Fibroblast of peridontal ligament (primary cell): ENCODE results near the gene RASSF8.

Experiments used
- DNase-seq: peaks from one replicate; pipeline ENCODE4 v3.0.0-alpha.2; 2010; ENCODE audit errors: extremely low read depth

Gene RASSF8

DNA sequence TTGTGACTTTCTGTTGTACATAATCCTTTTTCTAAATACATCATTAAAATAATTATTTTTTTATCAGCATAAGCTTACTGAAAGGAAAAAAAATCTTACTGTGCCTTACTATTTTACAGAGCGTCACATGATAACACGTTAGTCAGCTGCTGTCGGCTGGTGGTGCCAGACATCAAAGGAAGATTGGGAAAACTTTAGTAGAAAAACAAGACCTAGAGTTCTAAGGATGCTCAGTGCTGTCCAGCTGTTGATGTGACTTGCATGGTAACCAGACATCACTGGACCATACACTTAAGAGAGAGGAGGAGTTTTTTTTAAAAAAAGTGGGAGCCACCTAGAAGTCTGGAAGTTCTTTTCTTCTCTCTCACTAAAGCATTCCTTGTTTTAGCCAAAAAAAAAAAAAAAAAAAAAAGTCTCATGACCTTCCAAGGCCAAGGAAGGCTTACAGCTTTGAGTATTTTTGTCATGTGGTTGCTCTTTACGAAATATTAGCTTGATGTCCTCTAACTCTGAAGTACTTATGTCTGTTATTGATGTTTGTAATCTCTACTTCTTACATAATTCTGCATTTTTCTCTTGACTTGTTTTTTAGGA lies 4.5 kb downstream of the RASSF8 start:
- peak; percentile 40 for DNase-seq

- DNase-seq, result no peak
Measured at GRCh38 chr12:25965682-25966081, 7.2 kb downstream of the RASSF8 start.

GRCh38 chr12:25970082-25970481 lies 11.6 kb downstream of the RASSF8 start:
- DNase-seq, result no peak

- DNase-seq, result peak; percentile 34
Measured at GRCh38 chr12:25970916-25971653, 12.6 kb downstream of the RASSF8 start.

DNA sequence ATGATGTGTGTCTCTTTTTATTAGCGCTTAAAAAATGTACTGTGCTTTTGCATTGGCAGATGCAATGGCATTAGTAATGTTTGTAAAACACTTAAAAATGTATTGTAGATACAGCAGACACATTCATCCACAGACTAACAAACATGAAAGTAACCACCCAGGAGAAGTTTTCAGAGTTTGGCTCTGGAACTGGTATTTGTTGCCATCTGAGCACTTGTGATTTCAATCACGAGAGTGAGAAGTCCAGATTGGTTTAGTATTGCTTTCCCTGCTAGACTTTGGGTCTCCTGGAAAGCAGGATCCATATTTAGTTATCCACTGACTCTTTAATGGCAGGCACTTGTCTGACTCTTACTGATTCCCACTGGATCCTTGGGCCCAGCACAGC lies 13.2 kb downstream of the RASSF8 start:
- peak; percentile 50 for DNase-seq

DNA sequence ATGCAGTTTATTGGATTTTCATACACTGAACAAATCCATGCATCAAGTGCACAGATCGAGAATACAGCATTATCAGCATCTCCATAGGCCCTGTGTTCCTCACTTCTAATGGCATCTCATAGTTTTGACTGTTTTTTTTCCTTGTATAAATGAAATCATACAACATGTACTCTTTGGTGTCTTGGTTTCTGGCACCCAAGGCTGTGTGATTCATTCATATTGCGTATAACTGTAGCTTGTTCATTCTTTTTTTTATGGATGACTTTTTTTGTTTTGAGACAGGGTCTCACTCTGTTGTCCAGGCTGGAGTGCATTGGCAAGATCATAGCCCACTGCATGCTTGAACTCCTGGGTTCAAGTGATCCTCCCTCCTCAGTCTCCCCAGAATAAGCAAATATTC lies 14.3 kb downstream of the RASSF8 start:
- peak; percentile 83 for DNase-seq

GRCh38 chr12:25975179-25975578 lies 16.7 kb downstream of the RASSF8 start:
- DNase-seq, result no peak

DNA sequence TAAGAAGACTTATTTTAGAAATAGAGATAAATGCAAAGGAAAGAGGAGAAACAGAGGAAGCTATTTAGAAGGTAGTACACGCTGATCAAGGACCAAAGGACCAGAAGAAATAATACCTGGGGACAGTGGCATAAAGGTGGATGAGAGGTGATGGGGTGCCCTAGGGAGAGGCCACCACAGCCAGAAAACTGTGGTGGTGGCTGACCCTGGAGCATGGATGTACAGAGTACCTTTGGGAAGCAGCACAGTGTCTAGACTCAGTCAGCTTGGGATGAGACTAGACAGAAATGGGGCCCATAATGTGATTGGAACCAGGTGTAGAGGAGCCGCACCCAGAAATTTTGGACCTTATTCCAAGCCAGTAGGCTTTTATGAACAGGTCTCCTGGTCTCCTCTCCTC lies 17.2 kb downstream of the RASSF8 start:
- DNase-seq, result no peak

DNA sequence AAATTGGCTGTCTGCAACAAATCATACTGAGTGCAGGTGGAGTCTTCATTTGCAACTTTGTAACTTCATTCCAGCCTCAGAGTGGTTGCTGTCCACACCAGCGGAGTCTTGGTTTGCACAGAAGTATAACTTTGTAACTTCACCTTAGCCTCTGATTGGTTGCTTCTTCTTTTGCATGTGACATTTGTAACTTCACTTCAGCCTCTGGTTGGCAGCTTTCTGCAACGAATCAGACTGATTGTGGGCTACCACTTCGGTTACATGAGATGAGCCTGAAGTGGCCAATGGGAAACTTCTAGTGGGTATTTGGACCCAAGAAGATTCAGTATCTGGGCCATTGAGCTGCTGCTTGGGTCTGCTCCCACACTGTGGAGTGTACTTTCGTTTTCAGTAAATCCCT lies 17.8 kb downstream of the RASSF8 start:
- peak; percentile 43 for DNase-seq

DNA sequence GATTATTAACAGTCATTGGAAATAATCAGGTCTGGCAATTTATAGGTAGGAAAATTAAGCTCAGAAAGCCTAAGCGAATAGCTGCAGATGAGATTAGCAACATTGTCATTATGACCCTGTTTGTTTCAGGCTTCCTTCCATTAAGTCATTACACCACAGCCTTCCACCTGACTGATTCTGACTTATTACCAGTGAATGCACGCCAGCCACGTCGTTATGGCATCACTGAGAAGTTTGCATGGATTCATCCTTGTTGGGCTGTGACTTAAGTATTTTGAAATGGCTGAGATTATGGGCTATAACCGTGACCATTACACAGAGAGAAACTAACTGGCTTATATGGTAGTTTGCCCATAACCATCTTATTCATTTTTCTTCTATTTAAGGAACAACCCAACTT lies 18.6 kb downstream of the RASSF8 start:
- peak; percentile 71 for DNase-seq

- no peak for DNase-seq
Measured at GRCh38 chr12:25979059-25979458, 20.6 kb downstream of the RASSF8 start.

DNA sequence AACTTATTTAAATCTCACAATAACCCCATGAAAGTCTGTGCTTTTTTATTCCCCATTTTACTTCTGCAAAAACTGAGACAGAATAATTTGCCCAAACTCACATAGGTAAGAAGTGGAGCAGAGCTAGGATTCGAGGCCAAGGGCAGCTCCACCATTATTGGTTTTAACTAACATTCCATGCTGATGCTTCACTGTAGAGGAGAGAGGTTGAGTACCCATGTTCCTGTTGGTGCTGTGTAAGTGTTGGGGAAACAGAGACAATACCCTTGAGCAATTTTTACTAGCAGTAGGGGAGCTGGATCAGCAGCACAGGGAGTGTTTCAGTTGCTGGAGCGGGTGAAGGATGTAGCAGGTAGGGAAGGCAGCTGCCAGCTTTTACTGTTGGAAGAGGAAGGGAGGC lies 21.1 kb downstream of the RASSF8 start:
- DNase-seq, result no peak

GRCh38 chr12:25980035-25980434 lies 21.6 kb downstream of the RASSF8 start:
- no peak for DNase-seq

DNA sequence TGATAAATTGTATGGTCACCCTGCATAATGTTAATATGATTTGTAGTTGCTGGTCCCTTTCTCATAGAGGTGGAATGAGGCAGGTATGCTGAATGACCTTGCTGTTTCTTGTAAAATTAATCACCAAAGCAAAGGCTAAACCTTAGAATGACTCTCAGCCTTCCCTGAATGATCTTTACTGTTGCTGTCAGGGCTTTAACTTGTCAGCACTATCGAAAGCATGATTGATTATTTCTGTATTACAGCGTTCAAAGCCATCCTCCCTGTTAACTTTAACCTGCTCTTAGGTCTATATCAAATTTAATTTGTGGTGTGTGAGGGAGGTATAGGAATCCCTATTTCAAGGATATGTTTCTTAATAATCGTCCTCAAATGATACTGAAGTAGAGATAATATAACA lies 23.1 kb downstream of the RASSF8 start:
- no peak for DNase-seq

- DNase-seq, result no peak
Measured at GRCh38 chr12:25982416-25982815, 23.9 kb downstream of the RASSF8 start.

GRCh38 chr12:25983625-25984024 lies 25.1 kb downstream of the RASSF8 start:
- DNase-seq, result no peak

GRCh38 chr12:25984759-25985158 lies 26.3 kb downstream of the RASSF8 start:
- DNase-seq, result no peak

- DNase-seq, result no peak
Measured at GRCh38 chr12:25985316-25986175, 27.1 kb downstream of the RASSF8 start.

GRCh38 chr12:25986180-25986579 lies 27.7 kb downstream of the RASSF8 start:
- no peak for DNase-seq

GRCh38 chr12:25988505-25988904 lies 30.0 kb downstream of the RASSF8 start:
- no peak for DNase-seq

DNA sequence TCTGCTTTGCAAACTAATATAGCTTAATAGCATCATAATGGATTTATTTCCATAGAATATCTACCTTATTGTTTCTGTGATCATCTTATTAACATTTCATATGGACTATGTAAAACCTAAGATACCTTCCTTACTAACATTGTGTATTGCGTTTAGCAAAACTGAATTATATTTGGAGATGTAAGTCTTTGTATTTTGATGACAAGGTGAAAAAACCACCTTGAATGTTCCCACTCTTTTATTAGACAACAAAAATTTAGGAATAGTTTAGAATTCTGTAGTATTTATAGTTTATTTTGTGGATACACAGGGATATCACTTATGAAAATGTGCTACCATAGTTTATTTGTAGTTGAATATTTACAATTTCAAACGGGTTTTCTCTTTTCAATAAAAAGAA lies 32.0 kb downstream of the RASSF8 start:
- no peak for DNase-seq

DNA sequence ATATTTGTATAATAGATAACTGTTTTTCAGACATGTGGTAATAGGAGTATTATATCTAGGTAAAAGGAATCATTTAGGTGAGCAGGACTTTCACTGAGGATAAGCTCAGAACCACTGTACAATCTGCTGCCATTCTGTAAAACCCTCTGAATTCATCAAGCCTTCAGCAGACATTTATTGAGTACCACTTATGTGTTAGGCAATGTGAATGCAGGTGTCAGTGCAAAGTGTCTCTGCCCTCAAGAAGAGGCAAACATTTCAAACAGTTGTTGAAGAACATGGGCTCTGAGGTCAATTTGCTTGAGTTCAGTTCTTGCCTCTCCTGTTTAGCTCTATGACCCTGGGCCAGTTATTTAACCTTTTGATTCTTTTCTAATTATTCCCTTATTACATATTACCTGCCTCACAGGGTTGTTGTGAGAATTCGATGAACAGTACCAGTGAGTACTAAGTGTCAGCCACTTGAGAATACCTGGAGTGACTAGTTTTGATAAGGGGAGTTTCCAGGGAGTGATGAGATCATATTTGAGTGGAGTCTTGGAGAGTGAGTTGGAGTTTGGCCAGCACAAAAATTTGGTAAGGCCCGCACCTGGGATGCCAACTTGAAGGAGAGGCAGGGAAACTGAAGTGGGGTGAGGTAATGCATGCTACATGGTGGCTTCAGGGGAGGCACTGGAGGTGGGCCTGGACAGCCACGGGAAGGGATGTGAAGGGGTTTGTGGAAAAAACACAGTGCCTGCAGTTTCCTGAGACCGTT lies 33.7 kb downstream of the RASSF8 start:
- no peak for DNase-seq
